Measurements from ENCODE around the gene DBN1. TPM values are rescaled to one million over a fixed set of nuclear protein-coding genes. Genes with fewer than 3 reads are reported as not detected.
A peak's percentile ranks its signal among the peaks of the same experiment; 100 is the strongest.

Gene DBN1
- total and polyA plus RNA-seq, 2 donors (not counting 3 experiments of a cell fraction or from before 2014, with no cell fraction given): 198 to 336 TPM

- Histone ChIP-seq H3K36me3 (ENCODE audit: control insufficient read depth in 2 of 2, extremely low read depth in 1 of 2, insufficient read depth in 2 of 2, low read length in 2 of 2) (peaks cover 7 to 30% of the 10 kb centered on the region in 2 experiments), H3K4me3 (replicated peaks in 1 of 3; ENCODE audit: insufficient read depth in 1 of 3, low read depth in 1 of 3, low read length in 3 of 3) (peak overlapping the region; percentile 6 to 38 (median 21)), H3K4me1 (ENCODE audit: control insufficient read depth, extremely low read depth, insufficient read depth, low read length) (peaks cover 28% of the 10 kb centered on the region), H3K4me2 (ENCODE audit: insufficient read depth, low read length) (peak overlapping the region; percentile 61), H2AFZ (ENCODE audit: low read depth, low read length) (peak overlapping the region; percentile 23), H3K27ac (ENCODE audit: insufficient read depth, low read depth, low read length) (peak overlapping the region; percentile 77), H3K9me3 (replicated peaks; ENCODE audit: control insufficient read depth, insufficient read depth, low read length) (no peaks in the 10 kb centered on the region), H3K9me1 (replicated peaks; ENCODE audit: control insufficient read depth, extremely low read depth, insufficient read depth, low read length) (no peaks in the 10 kb centered on the region), H3K27me3 (ENCODE audit: control insufficient read depth in 2 of 2, insufficient read depth in 2 of 2, low read length in 2 of 2) (no peaks in the 10 kb centered on the region), H3K79me2 (ENCODE audit: control insufficient read depth, insufficient read depth, low read length) (no peaks in the 10 kb centered on the region), H3K9ac (replicated peaks; ENCODE audit: extremely low read depth, insufficient read depth, low read length) (peak overlapping the region; percentile 80), H4K20me1 (replicated peaks; ENCODE audit: control insufficient read depth, extremely low read depth, insufficient read depth, low read length) (no peaks in the 10 kb centered on the region)
- intact Hi-C loops (cut with micrococcal nuclease): loop anchor here (2.0 kb wide), 3 partner anchors 28 to 146 kb away; partner anchors contain the start of gene GRK6
- ChIA-PET CTCF (interaction anchor here (0.7 to 13.5 kb wide), 35 partner anchors 9 to 1725 kb away, joined by 3 to 288 read pairs (median 4); partner anchors contain the start of genes DBN1, F12, GRK6 and PDLIM7), POLR2A (interaction anchor here (0.7 to 2.5 kb wide), 2 partner anchors 9 to 65 kb away, joined by 3 to 12 read pairs; partner anchors contain the start of gene PRR7)
- dilution Hi-C loops (cut with MboI; ENCODE audit: extremely low pct_ligation_motif_present, low sequenced_read_pairs): no loop called here
- TF ChIP-seq POLR2A (IDR thresholded peaks at IDR 0.05; ENCODE audit: low read depth, low read length) (no peak), CTCF (IDR thresholded peaks at IDR 0.05; ENCODE audit: extremely low read depth in 1 of 2, insufficient read depth in 1 of 2, low read depth in 1 of 2, low read length in 2 of 2) (peak; percentile 63 to 73), POLR2AphosphoS5 (IDR thresholded peaks at IDR 0.05; ENCODE audit: insufficient read depth, low read depth, low read length) (peak; percentile 82), MAX (IDR thresholded peaks at IDR 0.05; ENCODE audit: insufficient read depth, insufficient read length) (peak; percentile 31)
- DNase-seq (ENCODE audit: low read depth, low spot score) (peak; percentile 75), FAIRE-seq (peak; percentile 24)
- no TSS peak for BruUV-seq (replicated peaks)
Measured at GRCh38 chr5:177455036-177455660, 18.3 kb downstream of the DBN1 start.
